K562 (cell line): ENCODE data around the gene PAQR4. TPM values are rescaled to one million over a fixed set of nuclear protein-coding genes. Genes with fewer than 3 reads are reported as not detected.
A peak's percentile ranks its signal among the peaks of the same experiment; 100 is the strongest.

Source experiments
- ATF6 ChIP-seq: sonication (generic); formaldehyde crosslinking; IDR thresholded peaks from 2 replicates; pipeline ENCODE4 v1.4.0; 2020; ENCODE audit warnings: mild to moderate bottlenecking, missing genetic modification reagents
- CREB1 ChIP-seq, 2 experiments: sonication (generic) in 1 of 2; formaldehyde crosslinking in 1 of 2; IDR thresholded peaks; 2 replicates each; pipeline versions ENCODE4 v1.6.1 to v1.8.0; 2012 to 2022; ENCODE audit warnings: inconsistent platforms in 1 of 2, mild to moderate bottlenecking in 1 of 2, missing genetic modification reagents in 1 of 2, moderate library complexity in 1 of 2
- DLX4 ChIP-seq: fragments of 250-450 bp; sonication (Bioruptor Pico); IDR thresholded peaks from 2 replicates; pipeline ENCODE4 v1.6.1; 2021; ENCODE audit warnings: mild to moderate bottlenecking
- FIP1L1 ChIP-seq: fragments of 200-400 bp; formaldehyde crosslinking; IDR thresholded peaks from 2 replicates; pipeline ENCODE4 v1.6.1; 2018; ENCODE audit warnings: mild to moderate bottlenecking, low read depth, low read length; ENCODE audit not compliant: poor library complexity, severe bottlenecking
- GABPA ChIP-seq: fragments of 200-800 bp; sonication (Bioruptor generic); conservative IDR thresholded peaks from 2 replicates; pipeline ENCODE4 v1.6.1; 2016; ENCODE audit warnings: low read depth, missing genetic modification characterization, missing compliant biosample characterization
- GATA2 ChIP-seq: sonication (generic); formaldehyde crosslinking; IDR thresholded peaks from 2 replicates; pipeline ENCODE4 v1.4.0; 2020; ENCODE audit warnings: mild to moderate bottlenecking, missing genetic modification reagents
- GTF2E2 ChIP-seq: fragments of 200-800 bp; sonication (Bioruptor generic); IDR thresholded peaks from 2 replicates; pipeline ENCODE4 v1.6.1; 2016; ENCODE audit warnings: missing genetic modification characterization, missing compliant biosample characterization
- HDAC2 ChIP-seq: fragments of 450-650 bp; IDR thresholded peaks from 2 replicates; pipeline ENCODE4 v1.6.1; 2016; ENCODE audit warnings: mild to moderate bottlenecking
- HINFP ChIP-seq: fragments of 450-650 bp; conservative IDR thresholded peaks from 2 replicates; pipeline ENCODE4 v1.6.1; 2016; ENCODE audit warnings: missing genetic modification characterization, low read depth, mild to moderate bottlenecking, control low read depth, missing compliant biosample characterization
- HMBOX1 ChIP-seq: sonication (generic); IDR thresholded peaks from 2 replicates; pipeline ENCODE4 v1.6.1; 2016
- KDM1A ChIP-seq, 2 experiments: fragments of 450-650 bp; IDR thresholded peaks; 2 replicates each; pipeline ENCODE4 v1.6.1; 2016; ENCODE audit warnings: mild to moderate bottlenecking in 2 of 2
- NR0B1 ChIP-seq: fragments of 450-650 bp; IDR thresholded peaks from one replicate; pipeline ENCODE4 v1.6.1; 2018; ENCODE audit warnings: mild to moderate bottlenecking, moderate library complexity; ENCODE audit not compliant: partially characterized antibody
- SPI1 ChIP-seq: IDR thresholded peaks from 2 replicates; pipeline ENCODE4 v1.6.1; 2011; ENCODE audit warnings: low read depth, low read length, control low read depth, borderline replicate concordance
- TFAP4 ChIP-seq: sonication (generic); formaldehyde crosslinking; IDR thresholded peaks from 2 replicates; pipeline ENCODE4 v1.8.0; 2022; ENCODE audit warnings: missing genetic modification reagents, mild to moderate bottlenecking, moderate library complexity, borderline replicate concordance
- ZNF41 ChIP-seq: fragments of 250-450 bp; sonication (Bioruptor Pico); conservative IDR thresholded peaks from 2 replicates; pipeline ENCODE4 v1.4.0; 2020; ENCODE audit warnings: mild to moderate bottlenecking
- ZNF644 ChIP-seq: fragments of 200-800 bp; sonication (Bioruptor generic); IDR thresholded peaks from 2 replicates; pipeline ENCODE4 v1.6.1; 2016; ENCODE audit warnings: low read depth, missing genetic modification characterization, missing compliant biosample characterization
- ZNF740 ChIP-seq, 3 experiments: fragments of 200-800 bp in 1 of 3; sonication (Bioruptor generic) in 1 of 3; sonication (generic) in 1 of 3; formaldehyde crosslinking in 1 of 3; IDR thresholded peaks; 2 replicates each; pipeline versions ENCODE4 v1.6.1 to v1.8.0; 2016 to 2022; ENCODE audit warnings: mild to moderate bottlenecking in 2 of 3, missing compliant biosample characterization in 2 of 3, missing genetic modification characterization in 2 of 3, missing genetic modification reagents in 1 of 3
- polyA plus RNA-seq, 8 experiments: library from polyadenylated mRNA; depleted of rRNA in 4 of 8; stranded (reverse) in 5 of 8; unstranded in 3 of 8; fragments of >200 nt; fragmentation: Nextera tagmentation in 2 of 8; fragmentation: Illumina TruSeq in 1 of 8; extraction: Ambion mirVana in 2 of 8; extraction: Trizol in 1 of 8; gene quantifications; 2 replicates each; pipeline versions ENCODE4 v1.2.1 to v1.2.3, GENCODE V29; 2011 to 2014; ENCODE audit warnings: inconsistent platforms in 1 of 8, missing spikeins in 1 of 8
- total RNA-seq, 7 experiments: library from RNA; depleted of rRNA in 6 of 7; stranded (reverse); fragments of >200 nt in 6 of 7; fragmentation: Illumina TruSeq in 2 of 7; extraction: Trizol in 2 of 7; gene quantifications; 2 replicates each; pipeline versions ENCODE4 v1.2.1 to v1.2.3, GENCODE V29; 2011 to 2021; ENCODE audit warnings: low replicate concordance in 1 of 7

PAQR4 gene
- total and polyA plus RNA-seq, 9 of the 15 experiments (the other 6 are each of a cell fraction or from before 2014, with no cell fraction given): 0.62 to 40.4 (median 19.5) TPM

GRCh38 chr16:3008690-3009037 lies 39.5 kb downstream of the PAQR4 start (continued):
- TF ChIP-seq ZNF740 (CRISPR knock-in tag; IDR thresholded peaks at IDR 0.05): no peak; the same call in 1 of the 2 replicates
- TF ChIP-seq ZNF740 (tag; IDR thresholded peaks at IDR 0.05): no peak; a peak in 1 of 4 replicates
- TF ChIP-seq HINFP: no peak
- no peak for TF ChIP-seq ATF6 (CRISPR knock-in tag)
- TF ChIP-seq KDM1A (IDR thresholded peaks at IDR 0.05): no peak
- TF ChIP-seq DLX4: no peak
- TF ChIP-seq TFAP4 (CRISPR knock-in tag): no peak
- no peak for TF ChIP-seq FIP1L1
- TF ChIP-seq CREB1 (IDR thresholded peaks at IDR 0.05): no peak
- no peak for TF ChIP-seq CREB1 (CRISPR knock-in tag; IDR thresholded peaks at IDR 0.05)
- TF ChIP-seq ZNF41 (CRISPR knock-in tag): no peak
- peak; percentile 60 for TF ChIP-seq HMBOX1
- TF ChIP-seq NR0B1: no peak
- TF ChIP-seq GTF2E2 (tag): peak; percentile 62; the same call in 1 of the 2 replicates
- TF ChIP-seq ZNF644 (tag): no peak
- TF ChIP-seq GABPA: no peak
- TF ChIP-seq GATA2 (CRISPR knock-in tag): no peak
- no peak for TF ChIP-seq SPI1
- 0 out of 2 replicates have a peak, but pooled peaks have one; percentile 18 for TF ChIP-seq HDAC2
